ENCODE data around the gene GOLGA6L2. TPM values are rescaled to one million over a fixed set of nuclear protein-coding genes. Genes with fewer than 3 reads are reported as not detected.
A peak's percentile ranks its signal among the peaks of the same experiment; 100 is the strongest.
"Not testable (repeated sequence)": the region's sequence is repeated elsewhere in the genome, so short reads cannot be mapped to it uniquely, and the experiment has no call there.

GOLGA6L2 gene
- total and polyA plus RNA-seq, 2 of the 13 experiments (the other 11 are each of a cell fraction or from before 2014, with no cell fraction given) = not detected

- intact Hi-C loops (cut with micrococcal nuclease; ENCODE audit: unreplicated experiment) (no loop called here), in situ Hi-C loops (cut with HindIII; ENCODE audit: extremely low pct_ligation_motif_present, low pct_unique_long_range_greater_than_20kb) (no loop called here)
- H2AFZ ChIP-seq (ENCODE audit: low read length) = no peak overlapping the region
- POLR2A ChIA-PET = no interaction called here
- CTCF ChIA-PET (ENCODE audit: low intra/inter-chr PET ratio, low total read pairs) = no interaction called here
- no peaks in the 10 kb centered on the region for H4K20me1 ChIP-seq (ENCODE audit: insufficient read depth, low read length)
- BruUV-seq (replicated peaks) = no TSS peak
- 47% methylated on average over 8 of the region's 8 CpGs for WGBS (ENCODE audit: low lambda C conversion rate)
- no peak overlapping the region for H3K9ac ChIP-seq (ENCODE audit: insufficient read depth, low read depth, low read length)
- H3K4me1 ChIP-seq (ENCODE audit: insufficient read depth, low read length) = no peaks in the 10 kb centered on the region
- H3K4me2 ChIP-seq (ENCODE audit: low read depth, low read length) = no peak overlapping the region
- no peaks in the 10 kb centered on the region for H3K36me3 ChIP-seq (replicated peaks in 1 of 2; ENCODE audit: control insufficient read depth in 1 of 2, insufficient read depth in 2 of 2, low read length in 2 of 2)
- no peaks in the 10 kb centered on the region for H3K9me3 ChIP-seq (ENCODE audit: low read length)
- no peak overlapping the region for H3K4me3 ChIP-seq (replicated peaks in 1 of 3; ENCODE audit: insufficient read depth in 1 of 3, low read depth in 2 of 3, low read length in 3 of 3)
- TF ChIP-seq MLXIP (CRISPR knock-in tag; IDR thresholded peaks at IDR 0.05; ENCODE audit: borderline replicate concordance) = no peak
- TF ChIP-seq DMAP1 (CRISPR knock-in tag; IDR thresholded peaks at IDR 0.05) = no peak
- no peak for TF ChIP-seq ZNF235 (CRISPR knock-in tag; IDR thresholded peaks at IDR 0.05; ENCODE audit: borderline replicate concordance)
- no peak for TF ChIP-seq ZNF605 (CRISPR knock-in tag; IDR thresholded peaks at IDR 0.05)
- no peak for TF ChIP-seq DPF2 (CRISPR knock-in tag; IDR thresholded peaks at IDR 0.05; ENCODE audit: borderline replicate concordance, low read depth)
- TF ChIP-seq ZMAT3 (CRISPR knock-in tag; conservative IDR thresholded peaks at IDR 0.05) = no peak
- no peak for TF ChIP-seq SRF (IDR thresholded peaks at IDR 0.05; ENCODE audit: low read depth, low read length)
- TF ChIP-seq ZBTB2 (CRISPR knock-in tag; IDR thresholded peaks at IDR 0.05; ENCODE audit: low read depth) = no peak
- no peak for TF ChIP-seq SAP130 (CRISPR knock-in tag; IDR thresholded peaks at IDR 0.05; ENCODE audit: low read depth)
- TF ChIP-seq ZNF549 (CRISPR knock-in tag; IDR thresholded peaks at IDR 0.05) = no peak
- H3K27ac ChIP-seq (ENCODE audit: extremely low read length, insufficient read depth, low read length) = no peak overlapping the region
- no peaks in the 10 kb centered on the region for H3K27me3 ChIP-seq (ENCODE audit: control insufficient read depth in 1 of 2, insufficient read depth in 2 of 2, low read length in 2 of 2)
- FAIRE-seq (no peak), DNase-seq (ENCODE audit: low spot score) (no peak), ATAC-seq (no peak; the same call in 2 of the 3 replicates)
- H3K79me2 ChIP-seq (ENCODE audit: insufficient read depth, low read length) = no peaks in the 10 kb centered on the region
Observed at GRCh38 chr15:23415321-23415865, 31.6 kb downstream of the GOLGA6L2 start.

- ATAC-seq; H3K4me3 ChIP-seq (replicated peaks in 1 of 3; ENCODE audit: insufficient read depth in 1 of 3, low read depth in 2 of 3, low read length in 3 of 3); CTCF ChIA-PET (ENCODE audit: low intra/inter-chr PET ratio, low total read pairs); in situ Hi-C loops (cut with HindIII; ENCODE audit: extremely low pct_ligation_motif_present, low pct_unique_long_range_greater_than_20kb); H3K27ac ChIP-seq (ENCODE audit: extremely low read length, insufficient read depth, low read length); H3K4me2 ChIP-seq (ENCODE audit: low read depth, low read length); H3K27me3 ChIP-seq (ENCODE audit: control insufficient read depth in 1 of 2, insufficient read depth in 2 of 2, low read length in 2 of 2); H3K9me3 ChIP-seq (ENCODE audit: low read length); H3K9ac ChIP-seq (ENCODE audit: insufficient read depth, low read depth, low read length); H3K79me2 ChIP-seq (ENCODE audit: insufficient read depth, low read length); H4K20me1 ChIP-seq (ENCODE audit: insufficient read depth, low read length); POLR2A ChIA-PET; intact Hi-C loops (cut with micrococcal nuclease; ENCODE audit: unreplicated experiment); BruUV-seq (replicated peaks); H3K36me3 ChIP-seq (replicated peaks in 1 of 2; ENCODE audit: control insufficient read depth in 1 of 2, insufficient read depth in 2 of 2, low read length in 2 of 2); DNase-seq (ENCODE audit: low spot score); H3K4me1 ChIP-seq (ENCODE audit: insufficient read depth, low read length); H2AFZ ChIP-seq (ENCODE audit: low read length): not testable (repeated sequence)
- FAIRE-seq = peak; percentile 15
- 51% methylated on average over 4 of the region's 5 CpGs for WGBS (ENCODE audit: low lambda C conversion rate)
Observed at GRCh38 chr15:23412881-23413600, 34.0 kb downstream of the GOLGA6L2 start.

All from HepG2 (cell line).